ENCODE results near the gene NAT16. TPM values are rescaled to one million over a fixed set of nuclear protein-coding genes. Genes with fewer than 3 reads are reported as not detected.

The NAT16 gene
- total RNA-seq, 4 donors from 2014 or later: not detected

- intact Hi-C loops (cut with DNase I; ENCODE audit: low total_unique reads) (no loop called here), in situ Hi-C loops (cut with MboI; ENCODE audit: low sequenced_read_pairs in 4 of 4) (no loop called here)
- Histone ChIP-seq H3K4me3 (no peak overlapping the region), H3K27ac (no peak overlapping the region), H3K9me3 (no peaks in the 10 kb centered on the region), H3K4me1 (peaks cover 23 to 32% of the 10 kb centered on the region in 2 donors), H3K27me3 (no peaks in the 10 kb centered on the region), H3K36me3 (peaks cover 0 to 37% of the 10 kb centered on the region in 2 donors)
- TF ChIP-seq POLR2A (IDR thresholded peaks at IDR 0.05) (no peak), CTCF (IDR thresholded peaks at IDR 0.05 in 4 of 5, conservative IDR thresholded peaks at IDR 0.05 in 1 of 5) (no peak)
- no peak for ATAC-seq
- DNase-seq: no peak
These were observed 40.2 kb upstream of the NAT16 start for GRCh38 chr7:101220295-101220694.

- DNase-seq (no peak), ATAC-seq (peak in 1 of 2 donors; percentile 5)
- Histone ChIP-seq H3K36me3 (peaks cover 0 to 34% of the 10 kb centered on the region in 2 donors), H3K27ac (peak overlapping the region; percentile 82 to 92 (median 88)), H3K9me3 (no peaks in the 10 kb centered on the region), H3K27me3 (no peaks in the 10 kb centered on the region), H3K4me3 (peak overlapping the region; percentile 68 to 91 (median 74)), H3K4me1 (peaks cover 23 to 32% of the 10 kb centered on the region in 2 donors)
- intact Hi-C loops (cut with DNase I; ENCODE audit: low total_unique reads): loop anchor here (2.0 to 5.0 kb wide), 2 partner anchors 34 to 341 kb away; partner anchors contain the start of gene SRRT
- in situ Hi-C loops (cut with MboI; ENCODE audit: low sequenced_read_pairs in 4 of 4): no loop called here
- TF ChIP-seq POLR2A (IDR thresholded peaks at IDR 0.05): no peak
- TF ChIP-seq CTCF (IDR thresholded peaks at IDR 0.05 in 4 of 5, conservative IDR thresholded peaks at IDR 0.05 in 1 of 5): no peak
These were observed 38.4 kb upstream of the NAT16 start for GRCh38 chr7:101218236-101219125.

GRCh38 chr7:101217388-101218235 lies 37.5 kb upstream of the NAT16 start, which contains the start of the genes PLOD3 and ZNHIT1:
TSS of gene PLOD3 (minus strand) at chr7:101217581. CDS start at chr7:101217274, 307 bp downstream.
TSS of gene ZNHIT1 (plus strand) at chr7:101218165. CDS start at chr7:101218196, 31 bp downstream.
- intact Hi-C loops (cut with DNase I; ENCODE audit: low total_unique reads): loop anchor here (1.0 to 5.0 kb wide), 3 partner anchors 27 to 340 kb away; partner anchors contain the start of gene SRRT
- H3K36me3 ChIP-seq: peaks cover 0 to 27% of the 10 kb centered on the region in 2 donors
- peak; percentile 98 to 99 for ATAC-seq
- no peaks in the 10 kb centered on the region for H3K9me3 ChIP-seq
- no peaks in the 10 kb centered on the region for H3K27me3 ChIP-seq
- peak within 1 kb of the TSS; percentile 82 to 92 (median 88) for H3K27ac ChIP-seq
- peak; percentile 95 to 96 for DNase-seq
- TF ChIP-seq POLR2A (IDR thresholded peaks at IDR 0.05) (peak in 1 of 2 donors; percentile 16), CTCF (IDR thresholded peaks at IDR 0.05 in 4 of 5, conservative IDR thresholded peaks at IDR 0.05 in 1 of 5) (peak in 2 of 5 experiments; percentile 41 to 48)
- in situ Hi-C loops (cut with MboI; ENCODE audit: low sequenced_read_pairs in 4 of 4): no loop called here
- H3K4me3 ChIP-seq: peak within 1 kb of the TSS; percentile 68 to 91 (median 74)
- peaks cover 23 to 32% of the 10 kb centered on the region in 2 donors for H3K4me1 ChIP-seq

GRCh38 chr7:101216860-101217387 lies 36.8 kb upstream of the NAT16 start:
- no peaks in the 10 kb centered on the region for H3K27me3 ChIP-seq
- peak overlapping the region; percentile 68 to 91 (median 74) for H3K4me3 ChIP-seq
- H3K9me3 ChIP-seq: no peaks in the 10 kb centered on the region
- peak overlapping the region; percentile 82 to 92 (median 88) for H3K27ac ChIP-seq
- intact Hi-C loops (cut with DNase I; ENCODE audit: low total_unique reads) (loop anchor here (1.0 to 5.0 kb wide), 2 partner anchors 27 to 340 kb away; partner anchors contain the start of gene SRRT), in situ Hi-C loops (cut with MboI; ENCODE audit: low sequenced_read_pairs in 4 of 4) (no loop called here)
- DNase-seq (no peak), ATAC-seq (no peak)
- H3K4me1 ChIP-seq: peaks cover 23 to 32% of the 10 kb centered on the region in 2 donors
- TF ChIP-seq CTCF (IDR thresholded peaks at IDR 0.05 in 4 of 5, conservative IDR thresholded peaks at IDR 0.05 in 1 of 5) (no peak), POLR2A (IDR thresholded peaks at IDR 0.05) (no peak)
- peaks cover 0 to 33% of the 10 kb centered on the region in 2 donors for H3K36me3 ChIP-seq

Measured in gastrocnemius medialis (tissue), 4 donors.